Brain microvascular endothelial cell (primary cell): Measurements from ENCODE around the gene C16orf95.

Source experiments
- DNase-seq: peaks from one replicate; pipeline ENCODE4 v3.0.0-alpha.2; 2020
- H3K27ac ChIP-seq: fragments of 250-450 bp; sonication (Bioruptor Pico); 2 replicates; pipeline ENCODE4 v1.5.1; 2020; ENCODE audit warnings: mild to moderate bottlenecking, moderate library complexity
- H3K27me3 ChIP-seq: fragments of 250-450 bp; sonication (Bioruptor Pico); replicated peaks from 2 replicates; pipeline ENCODE4 v1.5.1; 2020; ENCODE audit warnings: mild to moderate bottlenecking
- H3K36me3 ChIP-seq: fragments of 250-450 bp; sonication (Bioruptor Pico); replicated peaks from 2 replicates; pipeline ENCODE4 v1.5.1; 2020; ENCODE audit warnings: mild to moderate bottlenecking
- H3K4me3 ChIP-seq: 2 replicates; pipeline ENCODE4 v1.5.1; 2011; ENCODE audit warnings: low read depth, mild to moderate bottlenecking, control low read depth, low read length, moderate library complexity
- CTCF ChIP-seq: IDR thresholded peaks from 2 replicates; pipeline ENCODE4 v1.5.1; 2011; ENCODE audit warnings: low read depth, mild to moderate bottlenecking, moderate library complexity, low read length, control low read depth, inconsistent platforms; ENCODE audit errors: missing control alignments
- in situ Hi-C: cut with HindIII; loops from 2 replicates; pipeline ENCODE4 v1.10.0; 2017; ENCODE audit warnings: low sequenced_read_pairs, low pct_ligation_motif_present

The C16orf95 gene

GRCh38 chr16:87348616-87349157 lies 31.5 kb upstream of the C16orf95 start:
- in situ Hi-C loops: no loop called here
- Histone ChIP-seq H3K36me3 (peaks cover 16% of the 10 kb centered on the region), H3K4me3 (no peak overlapping the region), H3K27ac (no peak overlapping the region), H3K27me3 (no peaks in the 10 kb centered on the region)
- DNase-seq: no peak
- no peak for TF ChIP-seq CTCF

GRCh38 chr16:87347932-87348615 lies 30.9 kb upstream of the C16orf95 start:
- no peak overlapping the region for H3K27ac ChIP-seq
- in situ Hi-C loops: no loop called here
- no peak for TF ChIP-seq CTCF
- peaks cover 20% of the 10 kb centered on the region for H3K36me3 ChIP-seq
- no peaks in the 10 kb centered on the region for H3K27me3 ChIP-seq
- DNase-seq: no peak
- no peak overlapping the region for H3K4me3 ChIP-seq

GRCh38 chr16:87346517-87347060 lies 29.4 kb upstream of the C16orf95 start:
- no peak for DNase-seq
- TF ChIP-seq CTCF: no peak
- in situ Hi-C loops: no loop called here
- Histone ChIP-seq H3K4me3 (no peak overlapping the region), H3K36me3 (peaks cover 34% of the 10 kb centered on the region), H3K27me3 (no peaks in the 10 kb centered on the region), H3K27ac (no peak overlapping the region)

GRCh38 chr16:87345726-87346424 lies 28.7 kb upstream of the C16orf95 start:
- DNase-seq: no peak
- in situ Hi-C loops: no loop called here
- no peak for TF ChIP-seq CTCF
- peaks cover 39% of the 10 kb centered on the region for H3K36me3 ChIP-seq
- H3K27ac ChIP-seq: no peak overlapping the region
- no peaks in the 10 kb centered on the region for H3K27me3 ChIP-seq
- H3K4me3 ChIP-seq: no peak overlapping the region

GRCh38 chr16:87344931-87345631 lies 27.9 kb upstream of the C16orf95 start:
- H3K4me3 ChIP-seq: no peak overlapping the region
- TF ChIP-seq CTCF: no peak
- in situ Hi-C loops: no loop called here
- H3K27me3 ChIP-seq: no peaks in the 10 kb centered on the region
- H3K36me3 ChIP-seq: peaks cover 42% of the 10 kb centered on the region
- no peak for DNase-seq
- H3K27ac ChIP-seq: no peak overlapping the region
